GM21786 (cell line): ENCODE measurements around the gene ESPNL.

Source experiments
- ATAC-seq: cut with Tn5 transposase; IDR thresholded peaks from one replicate; pipeline ENCODE4 v1.9.1; 2021; ENCODE audit not compliant: unreplicated experiment

The ESPNL gene

GRCh38 chr2:238140040-238140439 lies 39.9 kb downstream of the ESPNL start:
- ATAC-seq: no peak

- ATAC-seq: no peak
Measured at GRCh38 chr2:238140721-238141540, 40.8 kb downstream of the ESPNL start.

GRCh38 chr2:238141541-238142318 lies 41.6 kb downstream of the ESPNL start:
- ATAC-seq: no peak

- no peak for ATAC-seq
Measured at GRCh38 chr2:238142382-238143205, 42.5 kb downstream of the ESPNL start.

- ATAC-seq: no peak
Measured at GRCh38 chr2:238143239-238143951, 43.3 kb downstream of the ESPNL start.

- no peak for ATAC-seq
Measured at GRCh38 chr2:238144262-238144661, 44.1 kb downstream of the ESPNL start.

- ATAC-seq: no peak
Measured at GRCh38 chr2:238145046-238145445, 44.9 kb downstream of the ESPNL start.

GRCh38 chr2:238145851-238146250 lies 45.7 kb downstream of the ESPNL start:
- ATAC-seq: no peak

GRCh38 chr2:238146884-238147544 lies 46.9 kb downstream of the ESPNL start:
- no peak for ATAC-seq

GRCh38 chr2:238148981-238149380 lies 48.8 kb downstream of the ESPNL start:
- no peak for ATAC-seq

- ATAC-seq: no peak
Measured at GRCh38 chr2:238149841-238150572, 49.9 kb downstream of the ESPNL start.

- ATAC-seq: no peak
Measured at GRCh38 chr2:238150686-238151085, 50.5 kb downstream of the ESPNL start.

- no peak for ATAC-seq
Measured at GRCh38 chr2:238151205-238151604, 51.1 kb downstream of the ESPNL start.

GRCh38 chr2:238151628-238152235 lies 51.6 kb downstream of the ESPNL start:
- ATAC-seq: no peak

GRCh38 chr2:238152771-238153688 lies 52.9 kb downstream of the ESPNL start:
- no peak for ATAC-seq

- no peak for ATAC-seq
Measured at GRCh38 chr2:238154570-238154969, 54.4 kb downstream of the ESPNL start.

GRCh38 chr2:238155051-238155760 lies 55.1 kb downstream of the ESPNL start:
- ATAC-seq: no peak
